ENCODE measurements around the gene MPG.

MPG gene

GRCh38 chr16:77273-77806 is 685 bp upstream of the MPG start:
- in situ Hi-C loops (cut with MboI; ENCODE audit: low pct_unique_long_range_greater_than_20kb, low sequenced_read_pairs) = no loop called here
- DNase-seq = peak; percentile 45

- in situ Hi-C loops (cut with MboI; ENCODE audit: low pct_unique_long_range_greater_than_20kb, low sequenced_read_pairs) = no loop called here
- no peak for DNase-seq
Measured at GRCh38 chr16:78444-79150, 572 bp downstream of the MPG start.

GRCh38 chr16:79151-80054 is 1.4 kb downstream of the MPG start:
- in situ Hi-C loops (cut with MboI; ENCODE audit: low pct_unique_long_range_greater_than_20kb, low sequenced_read_pairs) = no loop called here
- peak; percentile 24 for DNase-seq

- DNase-seq = no peak
- in situ Hi-C loops (cut with MboI; ENCODE audit: low pct_unique_long_range_greater_than_20kb, low sequenced_read_pairs) = no loop called here
Measured at GRCh38 chr16:83060-83603, 5.1 kb downstream of the MPG start.

GRCh38 chr16:83781-84615 is 6.0 kb downstream of the MPG start:
- in situ Hi-C loops (cut with MboI; ENCODE audit: low pct_unique_long_range_greater_than_20kb, low sequenced_read_pairs) = no loop called here
- DNase-seq = peak; percentile 41

GRCh38 chr16:84718-85406 is 6.8 kb downstream of the MPG start:
- DNase-seq = peak; percentile 81
- in situ Hi-C loops (cut with MboI; ENCODE audit: low pct_unique_long_range_greater_than_20kb, low sequenced_read_pairs) = no loop called here

- DNase-seq = no peak
- in situ Hi-C loops (cut with MboI; ENCODE audit: low pct_unique_long_range_greater_than_20kb, low sequenced_read_pairs) = no loop called here
Measured at GRCh38 chr16:85407-85782, 7.4 kb downstream of the MPG start.

- DNase-seq = no peak
- in situ Hi-C loops (cut with MboI; ENCODE audit: low pct_unique_long_range_greater_than_20kb, low sequenced_read_pairs) = no loop called here
Measured at GRCh38 chr16:85865-86264, 7.8 kb downstream of the MPG start.

GRCh38 chr16:86483-86952 is 8.5 kb downstream of the MPG start:
- no peak for DNase-seq
- in situ Hi-C loops (cut with MboI; ENCODE audit: low pct_unique_long_range_greater_than_20kb, low sequenced_read_pairs) = no loop called here

GRCh38 chr16:88613-89012 is 10.6 kb downstream of the MPG start:
- in situ Hi-C loops (cut with MboI; ENCODE audit: low pct_unique_long_range_greater_than_20kb, low sequenced_read_pairs) = no loop called here
- no peak for DNase-seq

- no peak for DNase-seq
- in situ Hi-C loops (cut with MboI; ENCODE audit: low pct_unique_long_range_greater_than_20kb, low sequenced_read_pairs) = no loop called here
Measured at GRCh38 chr16:89391-90302, 11.6 kb downstream of the MPG start.

GRCh38 chr16:91484-91883 is 13.5 kb downstream of the MPG start:
- no peak for DNase-seq
- in situ Hi-C loops (cut with MboI; ENCODE audit: low pct_unique_long_range_greater_than_20kb, low sequenced_read_pairs) = no loop called here

GRCh38 chr16:92431-93339 is 14.7 kb downstream of the MPG start:
- in situ Hi-C loops (cut with MboI; ENCODE audit: low pct_unique_long_range_greater_than_20kb, low sequenced_read_pairs) = no loop called here
- no peak for DNase-seq

- in situ Hi-C loops (cut with MboI; ENCODE audit: low pct_unique_long_range_greater_than_20kb, low sequenced_read_pairs) = no loop called here
- DNase-seq = no peak
Measured at GRCh38 chr16:94918-95265, 16.9 kb downstream of the MPG start.

- peak; percentile 97 for DNase-seq
- in situ Hi-C loops (cut with MboI; ENCODE audit: low pct_unique_long_range_greater_than_20kb, low sequenced_read_pairs) = no loop called here
Measured at GRCh38 chr16:96935-97381, 18.9 kb downstream of the MPG start.

- no peak for DNase-seq
- in situ Hi-C loops (cut with MboI; ENCODE audit: low pct_unique_long_range_greater_than_20kb, low sequenced_read_pairs) = no loop called here
Measured at GRCh38 chr16:97822-98221, 19.8 kb downstream of the MPG start.

- in situ Hi-C loops (cut with MboI; ENCODE audit: low pct_unique_long_range_greater_than_20kb, low sequenced_read_pairs) = no loop called here
Measured at GRCh38 chr16:100989-101388, 23.0 kb downstream of the MPG start.

More at GRCh38 chr16:100989-101388, 23.0 kb downstream of the MPG start:
- no peak for DNase-seq

All from KBM-7 (cell line).